Pancreas (tissue), 10 donors: ENCODE results near the gene GIMAP2. TPM values are rescaled to one million over a fixed set of nuclear protein-coding genes. Genes with fewer than 3 reads are reported as not detected.

ENCODE experiments used
- ATAC-seq, 4 donors: fragments of 200-7000 bp; cut with Tn5 transposase; one replicate each; pipeline versions ENCODE4 v1.8.0 to v1.9.1; 2020; ENCODE audit warnings: mild to moderate bottlenecking in 4 of 4, moderate library complexity in 4 of 4
- DNase-seq, 6 donors: peaks; one replicate each; pipeline ENCODE4 v3.0.0-alpha.2; 2020
- FAIRE-seq: peaks from 2 replicates; lab custom pipeline; 2012; peaks lifted over from hg19 to GRCh38; lab: Jason Lieb, UNC
- H3K27ac ChIP-seq, 4 donors: fragments of 200-600 bp; sonication (generic); 1 replicate in 3 of 4; 2 replicates in 1 of 4; pipeline versions ENCODE4 v1.5.0 to v1.8.0; 2020
- H3K27me3 ChIP-seq, 4 donors: fragments of 200-600 bp; one replicate each; pipeline ENCODE4 v1.8.0; 2021
- H3K36me3 ChIP-seq, 3 donors: fragments of 200-600 bp; sonication (generic) in 1 of 3; one replicate each; pipeline versions ENCODE4 v1.5.0 to v1.8.0; 2020 to 2021
- H3K4me1 ChIP-seq, 3 donors: fragments of 200-600 bp; one replicate each; pipeline ENCODE4 v1.8.0; 2021
- H3K4me3 ChIP-seq, 4 donors: fragments of 200-600 bp; sonication (generic) in 2 of 4; one replicate each; pipeline versions ENCODE4 v1.5.0 to v1.8.0; 2020 to 2021
- H3K9me3 ChIP-seq, 4 donors: fragments of 200-600 bp; one replicate each; pipeline ENCODE4 v1.8.0; 2021
- CTCF ChIP-seq, 4 donors: fragments of 200-600 bp; sonication (generic) in 3 of 4; IDR thresholded peaks; one replicate each; pipeline versions ENCODE4 v1.5.0 to v1.8.0; 2021; ENCODE audit warnings: antibody characterized with exemption in 4 of 4
- WGBS, 2 donors: extraction: QIAGEN DNeasy Blood & Tissue Kit; methylation state at CpG; one replicate each; pipeline ENCODE4 v1.1.7; 2013; 5-methylcytosine and 5-hydroxymethylcytosine counted together
- intact Hi-C, 3 donors: fragments of 100-400 bp; cut with DNase I; formaldehyde crosslinking; loops; one replicate each; pipeline versions ENCODE4 v1.11.1 to v1.14.2; 2022
- polyA plus RNA-seq, 2 donors: library from polyadenylated mRNA; stranded (reverse); fragments of 200-250 nt; gene quantifications; one replicate each; pipeline ENCODE4 v1.2.3, GENCODE V29; 2013
- total RNA-seq, 6 donors: library from RNA; stranded (reverse); fragmentation: NEBNext Ultra II Directional in 4 of 6; extraction: Animal tissue kit (Norgen Biotek cat#: 25700) in 4 of 6; gene quantifications; one replicate each; pipeline versions ENCODE4 v1.2.1 to v1.2.4, GENCODE V29; 2021 to 2023
- donor health status: healthy with polysubstance abuse.
- donor health status: DM: no; HTN: no; CAD: no; lungs with moderate emphysema.
- donor health status: DM: no; HTN: no; CAD: no.
- donor health status: control.
- donor health status: control.
- donor health status: Bipolar disorder and iron deficiency.
- donor health status: DM: yes; HTN: yes; CAD: no.
- donor health status: DM: no; HTN: no; CAD: no.
- donor health status: DM: no; HTN: no; CAD: no.
- donor health status: DM: yes; HTN: yes; CAD: no.

GIMAP2 gene
- total and polyA plus RNA-seq, 8 donors = 0.51 to 6.2 (median 1.7) TPM

GRCh38 chr7:150738092-150738491 is 52.6 kb downstream of the GIMAP2 start:
- peak overlapping the region in 2 of 4 donors; percentile 28 to 44 for H3K27ac ChIP-seq
- FAIRE-seq (no peak), ATAC-seq (no peak), DNase-seq (no peak)
- no peaks in the 10 kb centered on the region for H3K4me1 ChIP-seq
- TF ChIP-seq CTCF (IDR thresholded peaks at IDR 0.05) = no peak
- peaks cover 0 to 4% (median 0%) of the 10 kb centered on the region in 4 donors for H3K27me3 ChIP-seq
- peak overlapping the region in 2 of 4 donors; percentile 12 to 34 for H3K4me3 ChIP-seq
- H3K36me3 ChIP-seq = no peaks in the 10 kb centered on the region
- intact Hi-C loops = no loop called here
- WGBS, 2 donors = 63 to 70% methylated on average over 5 of the region's 5 CpGs
- H3K9me3 ChIP-seq = no peaks in the 10 kb centered on the region

- peaks cover 0 to 4% (median 0%) of the 10 kb centered on the region in 4 donors for H3K27me3 ChIP-seq
- H3K9me3 ChIP-seq = no peaks in the 10 kb centered on the region
- no peaks in the 10 kb centered on the region for H3K4me1 ChIP-seq
- H3K36me3 ChIP-seq = no peaks in the 10 kb centered on the region
- no peak for TF ChIP-seq CTCF (IDR thresholded peaks at IDR 0.05)
- intact Hi-C loops = no loop called here
- H3K4me3 ChIP-seq = peak overlapping the region in 2 of 4 donors; percentile 12 to 34
- DNase-seq = no peak
- ATAC-seq = peak; percentile 17 to 44 (median 32)
- FAIRE-seq = no peak
- no peak overlapping the region for H3K27ac ChIP-seq
- WGBS, 2 donors = 58 to 63% methylated on average over 5 of the region's 5 CpGs
Measured at GRCh38 chr7:150738591-150739001, 53.1 kb downstream of the GIMAP2 start.

- H3K36me3 ChIP-seq = no peaks in the 10 kb centered on the region
- H3K4me1 ChIP-seq = no peaks in the 10 kb centered on the region
- H3K27me3 ChIP-seq = peaks cover 0 to 4% (median 0%) of the 10 kb centered on the region in 4 donors
- peak overlapping the region in 1 of 4 donors; percentile 34 for H3K4me3 ChIP-seq
- intact Hi-C loops = no loop called here
- FAIRE-seq (no peak), DNase-seq (no peak), ATAC-seq (peak; percentile 64 to 88 (median 70))
- H3K27ac ChIP-seq = no peak overlapping the region
- no peaks in the 10 kb centered on the region for H3K9me3 ChIP-seq
- no peak for TF ChIP-seq CTCF (IDR thresholded peaks at IDR 0.05)
Measured at GRCh38 chr7:150739033-150739432, 53.5 kb downstream of the GIMAP2 start.

- H3K36me3 ChIP-seq = no peaks in the 10 kb centered on the region
- H3K4me3 ChIP-seq = peak overlapping the region in 1 of 4 donors; percentile 4
- H3K27ac ChIP-seq = no peak overlapping the region
- intact Hi-C loops = loop anchor here in 1 of 3 donors (10.0 kb wide), 1 partner anchor 285 kb away; the partner anchor contains the start of gene GIMAP8
- no peak for TF ChIP-seq CTCF (IDR thresholded peaks at IDR 0.05)
- FAIRE-seq (no peak), ATAC-seq (no peak), DNase-seq (no peak)
- WGBS, 2 donors = 75% methylated on average over 10 of the region's 10 CpGs
- H3K27me3 ChIP-seq = peaks cover 0 to 4% (median 0%) of the 10 kb centered on the region in 4 donors
- no peaks in the 10 kb centered on the region for H3K4me1 ChIP-seq
- no peaks in the 10 kb centered on the region for H3K9me3 ChIP-seq
Measured at GRCh38 chr7:150740053-150740452, 54.5 kb downstream of the GIMAP2 start.

- H3K4me3 ChIP-seq = no peak overlapping the region
- no peaks in the 10 kb centered on the region for H3K9me3 ChIP-seq
- H3K27ac ChIP-seq = no peak overlapping the region
- WGBS, 2 donors = 79 to 84% methylated on average over 14 of the region's 14 CpGs
- no peaks in the 10 kb centered on the region for H3K4me1 ChIP-seq
- ATAC-seq = no peak
- DNase-seq = no peak
- no peak for FAIRE-seq
- H3K36me3 ChIP-seq = no peaks in the 10 kb centered on the region
- intact Hi-C loops = loop anchor here in 1 of 3 donors (10.0 kb wide), 1 partner anchor 288 kb away; the partner anchor contains the start of gene GIMAP8
- peaks cover 0 to 4% (median 0%) of the 10 kb centered on the region in 4 donors for H3K27me3 ChIP-seq
- no peak for TF ChIP-seq CTCF (IDR thresholded peaks at IDR 0.05)
Measured at GRCh38 chr7:150742286-150742968, 56.9 kb downstream of the GIMAP2 start.
